Astrocyte of the spinal cord (primary cell): ENCODE results near the gene OR6K3.
"Not testable (repeated sequence)": the region's sequence is repeated elsewhere in the genome, so short reads cannot be mapped to it uniquely, and the experiment has no call there.

ENCODE experiments used
- DNase-seq: peaks from one replicate; pipeline ENCODE4 v3.0.0; 2011; ENCODE audit warnings: low read depth, low spot score
- H3K4me3 ChIP-seq: 2 replicates; pipeline ENCODE4 v1.5.1; 2011; ENCODE audit warnings: low read depth, mild to moderate bottlenecking, low read length, moderate library complexity
- in situ Hi-C: cut with HindIII; loops from 2 replicates; pipeline ENCODE4 v1.10.0; 2017; ENCODE audit warnings: low sequenced_read_pairs
- TF ChIP-seq, protein P1 (sequence below): IDR thresholded peaks from 2 replicates; pipeline ENCODE4 v1.5.1; 2012; ENCODE audit warnings: low read depth, mild to moderate bottlenecking, low read length, inconsistent platforms

Gene OR6K3

GRCh38 chr1:158714754-158715153, 5.8 kb downstream of the OR6K3 start:
- no peak for DNase-seq
- in situ Hi-C loops: no loop called here
- TF ChIP-seq, protein P1, sequence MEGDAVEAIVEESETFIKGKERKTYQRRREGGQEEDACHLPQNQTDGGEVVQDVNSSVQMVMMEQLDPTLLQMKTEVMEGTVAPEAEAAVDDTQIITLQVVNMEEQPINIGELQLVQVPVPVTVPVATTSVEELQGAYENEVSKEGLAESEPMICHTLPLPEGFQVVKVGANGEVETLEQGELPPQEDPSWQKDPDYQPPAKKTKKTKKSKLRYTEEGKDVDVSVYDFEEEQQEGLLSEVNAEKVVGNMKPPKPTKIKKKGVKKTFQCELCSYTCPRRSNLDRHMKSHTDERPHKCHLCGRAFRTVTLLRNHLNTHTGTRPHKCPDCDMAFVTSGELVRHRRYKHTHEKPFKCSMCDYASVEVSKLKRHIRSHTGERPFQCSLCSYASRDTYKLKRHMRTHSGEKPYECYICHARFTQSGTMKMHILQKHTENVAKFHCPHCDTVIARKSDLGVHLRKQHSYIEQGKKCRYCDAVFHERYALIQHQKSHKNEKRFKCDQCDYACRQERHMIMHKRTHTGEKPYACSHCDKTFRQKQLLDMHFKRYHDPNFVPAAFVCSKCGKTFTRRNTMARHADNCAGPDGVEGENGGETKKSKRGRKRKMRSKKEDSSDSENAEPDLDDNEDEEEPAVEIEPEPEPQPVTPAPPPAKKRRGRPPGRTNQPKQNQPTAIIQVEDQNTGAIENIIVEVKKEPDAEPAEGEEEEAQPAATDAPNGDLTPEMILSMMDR: no peak
- no peak overlapping the region for H3K4me3 ChIP-seq

DNA sequence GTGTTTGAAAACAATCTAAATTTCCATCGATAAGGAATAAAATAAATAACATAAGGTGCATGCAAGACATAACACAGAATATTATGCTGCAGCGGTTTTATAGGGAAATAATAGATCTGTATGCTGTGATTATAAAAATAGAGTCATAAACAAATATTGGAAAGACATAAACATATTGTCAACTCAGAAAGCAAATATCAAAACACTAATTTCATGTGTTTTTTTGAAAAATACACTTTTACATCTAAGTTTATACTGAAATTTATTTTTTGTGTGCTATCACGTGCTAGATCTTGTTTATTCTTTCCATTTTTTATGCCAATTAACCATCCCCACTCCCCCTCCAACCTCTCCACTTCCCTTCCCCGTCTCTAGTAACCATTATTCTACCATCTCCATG, 9.4 kb downstream of the OR6K3 start:
- H3K4me3 ChIP-seq: no peak overlapping the region
- no peak for DNase-seq
- TF ChIP-seq, protein P1: no peak
- in situ Hi-C loops: no loop called here

DNA sequence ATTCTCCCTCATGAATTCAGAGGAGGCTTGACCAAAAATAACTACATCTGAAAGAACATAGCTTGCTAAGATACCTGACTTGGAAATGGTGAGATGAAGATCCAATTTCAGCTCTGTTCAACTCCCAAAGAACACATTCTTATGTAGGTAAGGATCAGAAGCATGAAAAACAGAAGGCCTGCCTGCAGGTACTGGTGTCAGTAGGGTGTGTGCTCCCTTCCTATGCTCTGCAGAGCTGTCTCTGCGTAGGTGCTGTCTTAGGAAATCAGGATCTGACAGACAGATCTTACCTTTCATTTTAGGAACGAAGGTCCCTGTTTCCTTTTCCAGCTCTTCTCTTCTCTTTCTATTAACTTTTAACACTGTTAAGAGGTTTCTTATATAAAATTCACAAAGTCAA, 14.4 kb downstream of the OR6K3 start:
- H3K4me3 ChIP-seq: no peak overlapping the region
- TF ChIP-seq, protein P1: no peak
- in situ Hi-C loops: no loop called here
- DNase-seq: no peak

DNA sequence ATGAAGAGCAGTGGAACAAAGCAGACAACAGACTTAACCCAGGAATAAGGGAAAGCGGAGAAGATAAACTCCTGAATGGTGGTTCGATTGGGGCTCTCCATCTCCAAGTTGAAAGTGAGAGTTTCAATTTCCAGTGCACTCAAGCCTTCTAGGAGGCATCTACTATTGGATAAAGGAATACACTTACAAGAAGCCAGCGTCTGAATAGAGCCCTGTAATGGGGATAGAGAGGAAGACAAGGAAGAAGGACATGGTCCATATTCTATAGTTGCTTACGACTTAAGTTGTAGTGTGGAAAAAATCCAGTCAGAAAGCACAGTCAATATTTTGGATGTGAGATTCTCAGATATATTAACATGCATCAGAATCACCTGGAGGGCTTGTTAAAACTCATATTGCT, 20.0 kb downstream of the OR6K3 start, which contains the start of gene OR6K2:
Gene OR6K2 (minus strand): TSS at position 101 of the 400 bp plus-strand sequence. CDS start 0 bp downstream, at position 101.
- TF ChIP-seq, protein P1: no peak
- no peak for DNase-seq
- in situ Hi-C loops: no loop called here
- no peak within 1 kb of the TSS for H3K4me3 ChIP-seq

- no peak overlapping the region for H3K4me3 ChIP-seq
- in situ Hi-C loops: no loop called here
- TF ChIP-seq, protein P1: no peak
- no peak for DNase-seq
Measured at GRCh38 chr1:158694596-158694995, 25.9 kb downstream of the OR6K3 start.

DNA sequence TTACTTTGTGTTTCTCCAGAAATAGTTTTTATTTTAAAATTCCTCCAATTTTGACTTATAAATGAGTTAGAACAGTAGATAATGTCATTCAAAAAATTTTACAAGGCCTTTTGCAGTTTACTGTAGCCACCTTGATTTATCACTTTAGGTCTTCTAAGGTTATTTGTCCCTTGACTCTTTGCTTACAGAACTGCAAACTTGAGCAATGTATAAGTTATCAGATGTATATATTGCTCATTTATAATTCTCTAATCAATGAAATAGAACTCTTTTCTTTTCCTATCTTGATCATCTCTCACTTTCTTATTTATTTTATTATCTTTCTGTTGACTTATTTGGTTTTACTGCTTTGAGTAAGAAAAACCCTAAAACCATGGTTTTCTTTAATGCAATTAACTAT, 28.2 kb downstream of the OR6K3 start:
- no peak for DNase-seq
- TF ChIP-seq, protein P1: no peak
- no peak overlapping the region for H3K4me3 ChIP-seq
- in situ Hi-C loops: no loop called here

DNA sequence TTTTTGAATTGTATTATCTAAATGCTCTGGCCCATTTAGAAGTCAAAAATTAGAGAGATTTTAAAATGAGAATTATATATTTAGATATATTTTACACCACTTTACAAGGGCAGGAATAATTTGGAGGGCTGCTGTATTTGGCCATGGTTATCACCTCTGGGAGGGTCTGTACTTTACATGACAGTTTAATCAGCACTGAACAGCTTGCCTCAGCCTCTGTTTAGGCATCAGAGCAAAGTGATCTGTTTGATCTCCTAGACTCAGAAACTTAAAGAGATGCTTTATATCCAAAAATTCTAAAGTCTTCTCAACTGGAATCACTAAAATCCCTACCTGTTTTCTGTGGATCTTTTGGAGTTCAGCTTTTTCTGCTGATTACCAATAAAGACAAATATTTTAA, 28.6 kb downstream of the OR6K3 start:
- DNase-seq: no peak
- in situ Hi-C loops: no loop called here
- TF ChIP-seq, protein P1: no peak
- H3K4me3 ChIP-seq: no peak overlapping the region

DNA sequence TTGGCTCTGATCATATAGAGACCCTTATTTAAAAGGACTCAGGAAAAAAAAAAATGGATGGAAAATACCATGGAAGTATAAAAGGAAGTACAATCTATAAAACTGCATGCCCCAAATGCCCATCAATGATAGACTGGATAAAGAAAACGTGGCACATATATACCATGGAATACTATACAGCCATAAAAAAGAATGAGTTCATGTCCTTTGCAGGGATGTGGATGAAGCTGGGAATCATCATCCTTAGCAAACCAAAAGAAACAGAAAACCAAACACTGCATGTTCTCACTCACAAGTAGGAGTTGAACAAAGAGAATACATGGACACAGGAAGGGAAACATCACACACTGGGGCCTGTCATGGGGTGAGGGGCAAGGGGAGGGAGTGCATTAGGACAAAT, 29.4 kb downstream of the OR6K3 start:
- in situ Hi-C loops, DNase-seq, H3K4me3 ChIP-seq: not testable (repeated sequence)
